HepG2 (cell line): ENCODE data around the gene FIBP. TPM values are rescaled to one million over a fixed set of nuclear protein-coding genes. Genes with fewer than 3 reads are reported as not detected.

ENCODE experiments used
- ATAC-seq: fragments of 200-7000 bp; cut with Tn5 transposase; 3 replicates; pipeline ENCODE4 v1.9.1; 2020; ENCODE audit warnings: mild to moderate bottlenecking, moderate library complexity
- BruUV-seq: library from RNA; stranded (reverse); fragments of 400-500 nt; replicated peaks from 2 replicates; lab custom pipeline; 2021; lab: Mats Ljungman, UMichigan
- CTCF ChIA-PET: fragments of 300-600 bp; formaldehyde crosslinking; extraction: SDS; loops from one replicate; lab custom pipeline; 2021; ENCODE audit warnings: low total read pairs, inconsistent platforms, low intra/inter-chr PET ratio; lab: Yijun Ruan, JAX
- POLR2A ChIA-PET: fragments of 350-600 bp; sonication (Branson Sonifier 250); formaldehyde crosslinking; loops from one replicate; lab custom pipeline; 2020; ENCODE audit warnings: antibody characterized with exemption, inconsistent platforms; lab: Yijun Ruan, JAX
- DNase-seq: peaks from one replicate; pipeline ENCODE4 v3.0.0-alpha.2; 2015; ENCODE audit warnings: low spot score
- FAIRE-seq: peaks from 3 replicates; lab custom pipeline; 2011; peaks lifted over from hg19 to GRCh38; lab: Jason Lieb, UNC
- H2AFZ ChIP-seq: one replicate; pipeline ENCODE4 v1.6.1; 2011; ENCODE audit warnings: low read length, inconsistent platforms
- H3K27ac ChIP-seq: fragments of 300-600 bp; 3 replicates; pipeline ENCODE4 v1.8.0; 2011; ENCODE audit warnings: mixed run types, mild to moderate bottlenecking, mixed read lengths, low read length, inconsistent platforms; ENCODE audit not compliant: insufficient read depth; ENCODE audit errors: extremely low read length
- H3K27me3 ChIP-seq, 2 experiments: fragments of 200-600 bp in 1 of 2; 2 replicates in 1 of 2; 3 replicates in 1 of 2; pipeline versions ENCODE4 v1.6.0 to v1.8.0; 2011; ENCODE audit warnings: low read length in 2 of 2, mild to moderate bottlenecking in 2 of 2, moderate library complexity in 2 of 2, inconsistent platforms in 1 of 2; ENCODE audit not compliant: insufficient read depth in 2 of 2, control insufficient read depth in 1 of 2
- H3K36me3 ChIP-seq, 2 experiments: fragments of 200-600 bp in 1 of 2; replicated peaks in 1 of 2; 2 replicates in 1 of 2; 3 replicates in 1 of 2; pipeline versions ENCODE4 v1.5.1 to v1.8.0; 2011; ENCODE audit warnings: low read length in 2 of 2, inconsistent platforms in 1 of 2; ENCODE audit not compliant: insufficient read depth in 2 of 2, control insufficient read depth in 1 of 2
- H3K4me1 ChIP-seq: 2 replicates; pipeline ENCODE4 v1.5.1; 2012; ENCODE audit warnings: low read length, inconsistent platforms; ENCODE audit not compliant: insufficient read depth
- H3K4me2 ChIP-seq: 2 replicates; pipeline ENCODE4 v1.6.0; 2011; ENCODE audit warnings: low read depth, low read length, inconsistent platforms
- H3K4me3 ChIP-seq, 3 experiments: fragments of 200-600 bp in 1 of 3; sonication (generic), shearing (Covaris generic) in 1 of 3; replicated peaks in 1 of 3; 2 replicates each; pipeline ENCODE4 v1.5.1; 2011 to 2016; ENCODE audit warnings: low read length in 3 of 3, inconsistent platforms in 2 of 3, low read depth in 2 of 3, mild to moderate bottlenecking in 2 of 3, control low read depth in 1 of 3, mixed read lengths in 1 of 3; ENCODE audit not compliant: insufficient read depth in 1 of 3
- H3K79me2 ChIP-seq: one replicate; pipeline ENCODE4 v1.6.1; 2011; ENCODE audit warnings: low read length, inconsistent platforms; ENCODE audit not compliant: insufficient read depth
- H3K9ac ChIP-seq: 2 replicates; pipeline ENCODE4 v1.6.0; 2011; ENCODE audit warnings: mild to moderate bottlenecking, low read depth, low read length, inconsistent platforms; ENCODE audit not compliant: insufficient read depth
- H3K9me3 ChIP-seq: 2 replicates; pipeline ENCODE4 v1.5.1; 2012; ENCODE audit warnings: mild to moderate bottlenecking, low read length
- H4K20me1 ChIP-seq: 2 replicates; pipeline ENCODE4 v1.6.0; 2011; ENCODE audit warnings: inconsistent platforms, mild to moderate bottlenecking, low read length, moderate library complexity; ENCODE audit not compliant: insufficient read depth
- AHR ChIP-seq: IDR thresholded peaks from 2 replicates; pipeline ENCODE4 v1.6.1; 2018; ENCODE audit warnings: missing genetic modification reagents, missing compliant biosample characterization
- CREM ChIP-seq, 2 experiments: sonication (generic) in 1 of 2; formaldehyde crosslinking in 1 of 2; IDR thresholded peaks; 2 replicates each; pipeline versions ENCODE4 v1.4.0 to v1.6.1; 2016 to 2020; ENCODE audit warnings: antibody characterized with exemption in 1 of 2, mild to moderate bottlenecking in 1 of 2, missing genetic modification reagents in 1 of 2
- FOXA1 ChIP-seq, 2 experiments: fragments of 450-650 bp in 1 of 2; sonication (generic) in 1 of 2; formaldehyde crosslinking in 1 of 2; IDR thresholded peaks; 2 replicates each; pipeline versions ENCODE4 v1.4.0 to v1.6.1; 2016 to 2020; ENCODE audit warnings: missing genetic modification reagents in 1 of 2
- NFYB ChIP-seq: sonication (generic); formaldehyde crosslinking; IDR thresholded peaks from 2 replicates; pipeline ENCODE4 v1.4.0; 2020; ENCODE audit warnings: missing genetic modification reagents
- RBM39 ChIP-seq: fragments of 200-400 bp; formaldehyde crosslinking; IDR thresholded peaks from one replicate; pipeline ENCODE4 v1.6.1; 2018; ENCODE audit warnings: antibody characterized with exemption, mild to moderate bottlenecking, low read depth, low read length; ENCODE audit not compliant: poor library complexity, severe bottlenecking
- SALL2 ChIP-seq: sonication (generic); formaldehyde crosslinking; IDR thresholded peaks from 2 replicates; pipeline ENCODE4 v1.8.1; 2023; ENCODE audit warnings: mild to moderate bottlenecking, missing genetic modification reagents, inconsistent platforms
- ZFP41 ChIP-seq: sonication (generic); formaldehyde crosslinking; IDR thresholded peaks from 2 replicates; pipeline ENCODE4 v1.4.0; 2020; ENCODE audit warnings: mild to moderate bottlenecking, missing genetic modification reagents, borderline replicate concordance
- ZNF281 ChIP-seq: sonication (generic); formaldehyde crosslinking; IDR thresholded peaks from 2 replicates; pipeline ENCODE4 v1.4.0; 2020; ENCODE audit warnings: missing genetic modification reagents, borderline replicate concordance
- ZNF550 ChIP-seq: sonication (generic); formaldehyde crosslinking; IDR thresholded peaks from 2 replicates; pipeline ENCODE4 v1.4.0; 2020; ENCODE audit warnings: mild to moderate bottlenecking, missing genetic modification reagents, borderline replicate concordance
- ZSCAN20 ChIP-seq: sonication (generic); formaldehyde crosslinking; IDR thresholded peaks from 2 replicates; pipeline ENCODE4 v1.4.0; 2020; ENCODE audit warnings: missing genetic modification reagents, mild to moderate bottlenecking, borderline replicate concordance
- WGBS: methylation state at CpG from one replicate; pipeline ENCODE4 v1.1.6; 2017; ENCODE audit warnings: low lambda C conversion rate; 5-methylcytosine and 5-hydroxymethylcytosine counted together
- in situ Hi-C: cut with HindIII; loops from 2 replicates; pipeline ENCODE4 v1.10.0; 2017; ENCODE audit warnings: low pct_unique_long_range_greater_than_20kb; ENCODE audit not compliant: extremely low pct_ligation_motif_present
- intact Hi-C: fragments of 100-400 bp; cut with micrococcal nuclease; formaldehyde crosslinking; loops from one replicate; pipeline ENCODE4 v1.10.0; 2022; ENCODE audit not compliant: unreplicated experiment
- polyA plus RNA-seq, 8 experiments: library from polyadenylated mRNA; depleted of rRNA in 3 of 8; stranded (reverse) in 7 of 8; unstranded in 1 of 8; fragments of >200 nt; fragmentation: Illumina TruSeq in 4 of 8; extraction: Trizol in 4 of 8; gene quantifications; 2 replicates each; pipeline versions ENCODE4 v1.2.1 to v1.2.3, GENCODE V29; 2011 to 2016; ENCODE audit warnings: low read depth in 4 of 8, missing spikeins in 1 of 8, mixed read lengths in 1 of 8; ENCODE audit not compliant: insufficient read depth in 1 of 8
- total RNA-seq, 5 experiments: library from RNA; depleted of rRNA; stranded (reverse); fragments of >200 nt; fragmentation: Illumina TruSeq; extraction: Trizol; gene quantifications; 2 replicates each; pipeline ENCODE4 v1.2.3, GENCODE V29; 2016; ENCODE audit warnings: low read depth in 1 of 5
- TF ChIP-seq, protein P1 (sequence below): sonication (generic); formaldehyde crosslinking; conservative IDR thresholded peaks from 2 replicates; pipeline ENCODE4 v1.4.0; 2020; ENCODE audit warnings: missing genetic modification reagents
- TF ChIP-seq, protein P2 (sequence below): sonication (generic); formaldehyde crosslinking; IDR thresholded peaks from 2 replicates; pipeline ENCODE4 v1.4.0; 2020; ENCODE audit warnings: missing genetic modification reagents

Gene FIBP
- total and polyA plus RNA-seq, 2 of the 13 experiments (the other 11 are each of a cell fraction or from before 2014, with no cell fraction given), result 42.9 to 62.1 TPM

GRCh38 chr11:65900125-65900898 lies 12.0 kb upstream of the FIBP start, which contains the start of gene FOSL1:
Gene FOSL1, minus strand, starts transcription at chr11:65900388. Its CDS starts 49 bp downstream, at chr11:65900339.
- Histone ChIP-seq H2AFZ (no peak within 1 kb of the TSS), H3K4me3 (peak within 1 kb of the TSS; percentile 84 to 89 (median 89)), H4K20me1 (no peaks in the 10 kb centered on the region), H3K27ac (peak within 1 kb of the TSS; percentile 66), H3K4me1 (peaks cover 55% of the 10 kb centered on the region), H3K27me3 (no peaks in the 10 kb centered on the region; a peak in 1 of 5 replicates), H3K4me2 (peak within 1 kb of the TSS; percentile 93), H3K9me3 (no peaks in the 10 kb centered on the region), H3K79me2 (peaks cover 31% of the 10 kb centered on the region), H3K9ac (peak within 1 kb of the TSS; percentile 88), H3K36me3 (peaks cover 6 to 16% of the 10 kb centered on the region in 2 experiments; a peak in 4 of 5 replicates)
- WGBS, result 12% methylated on average over 9 of the region's 80 CpGs
- ATAC-seq (peak; percentile 74), FAIRE-seq (peak; percentile 30), DNase-seq (peak; percentile 85)
- intact Hi-C loops, result no loop called here
- ChIA-PET CTCF (interaction anchor here (1.6 kb wide), 1 partner anchor 16 kb away, joined by 3 read pairs; no protein-coding TSS in a partner anchor), POLR2A (interaction anchor here (1.0 to 6.2 kb wide), 9 partner anchors 9 to 47 kb away, joined by 3 to 95 read pairs (median 8); partner anchors contain the start of genes C11orf68, CCDC85B, CFL1 and FIBP)
- in situ Hi-C loops, result no loop called here
- no TSS peak for BruUV-seq
- TF ChIP-seq ZSCAN20 (CRISPR knock-in tag) (0 out of 2 replicates have a peak, but pooled peaks have one; percentile 19), NFYB (no peak), AHR (CRISPR knock-in tag) (no peak), ZFP41 (no peak), SALL2 (CRISPR knock-in tag) (0 out of 2 replicates have a peak, but pooled peaks have one; percentile 35), CREM (IDR thresholded peaks at IDR 0.05) (peak; percentile 66), CREM (CRISPR knock-in tag; IDR thresholded peaks at IDR 0.05) (0 out of 2 replicates have a peak, but pooled peaks have one; percentile 32), ZNF281 (CRISPR knock-in tag) (peak; percentile 24; the same call in 1 of the 2 replicates), RBM39 (no peak), ZNF550 (no peak), FOXA1 (IDR thresholded peaks at IDR 0.05) (no peak), FOXA1 (CRISPR knock-in tag; IDR thresholded peaks at IDR 0.05) (no peak; the same call in 1 of the 2 replicates)
- TF ChIP-seq, protein P1, sequence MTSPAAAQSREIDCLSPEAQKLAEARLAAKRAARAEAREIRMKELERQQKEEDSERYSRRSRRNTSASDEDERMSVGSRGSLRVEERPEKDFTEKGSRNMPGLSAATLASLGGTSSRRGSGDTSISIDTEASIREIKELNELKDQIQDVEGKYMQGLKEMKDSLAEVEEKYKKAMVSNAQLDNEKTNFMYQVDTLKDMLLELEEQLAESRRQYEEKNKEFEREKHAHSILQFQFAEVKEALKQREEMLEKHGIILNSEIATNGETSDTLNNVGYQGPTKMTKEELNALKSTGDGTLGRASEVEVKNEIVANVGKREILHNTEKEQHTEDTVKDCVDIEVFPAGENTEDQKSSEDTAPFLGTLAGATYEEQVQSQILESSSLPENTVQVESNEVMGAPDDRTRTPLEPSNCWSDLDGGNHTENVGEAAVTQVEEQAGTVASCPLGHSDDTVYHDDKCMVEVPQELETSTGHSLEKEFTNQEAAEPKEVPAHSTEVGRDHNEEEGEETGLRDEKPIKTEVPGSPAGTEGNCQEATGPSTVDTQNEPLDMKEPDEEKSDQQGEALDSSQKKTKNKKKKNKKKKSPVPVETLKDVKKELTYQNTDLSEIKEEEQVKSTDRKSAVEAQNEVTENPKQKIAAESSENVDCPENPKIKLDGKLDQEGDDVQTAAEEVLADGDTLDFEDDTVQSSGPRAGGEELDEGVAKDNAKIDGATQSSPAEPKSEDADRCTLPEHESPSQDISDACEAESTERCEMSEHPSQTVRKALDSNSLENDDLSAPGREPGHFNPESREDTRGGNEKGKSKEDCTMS (CRISPR knock-in tag), result no peak
- TF ChIP-seq, protein P2, sequence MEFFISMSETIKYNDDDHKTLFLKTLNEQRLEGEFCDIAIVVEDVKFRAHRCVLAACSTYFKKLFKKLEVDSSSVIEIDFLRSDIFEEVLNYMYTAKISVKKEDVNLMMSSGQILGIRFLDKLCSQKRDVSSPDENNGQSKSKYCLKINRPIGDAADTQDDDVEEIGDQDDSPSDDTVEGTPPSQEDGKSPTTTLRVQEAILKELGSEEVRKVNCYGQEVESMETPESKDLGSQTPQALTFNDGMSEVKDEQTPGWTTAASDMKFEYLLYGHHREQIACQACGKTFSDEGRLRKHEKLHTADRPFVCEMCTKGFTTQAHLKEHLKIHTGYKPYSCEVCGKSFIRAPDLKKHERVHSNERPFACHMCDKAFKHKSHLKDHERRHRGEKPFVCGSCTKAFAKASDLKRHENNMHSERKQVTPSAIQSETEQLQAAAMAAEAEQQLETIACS, result no peak
